G401.6 (cell line): Measurements from ENCODE around the gene CACNB2.
A peak's percentile ranks its signal among the peaks of the same experiment; 100 is the strongest.

Experiments used
- FAIRE-seq: peaks from 2 replicates; lab custom pipeline; 2012; peaks lifted over from hg19 to GRCh38; lab: Jason Lieb, UNC

The CACNB2 gene

GRCh38 chr10:18230794-18231193 lies 90.6 kb downstream of the CACNB2 start:
- FAIRE-seq: no peak

GRCh38 chr10:18231480-18231879 lies 91.3 kb downstream of the CACNB2 start:
- FAIRE-seq: no peak

- no peak for FAIRE-seq
These were observed 93.6 kb downstream of the CACNB2 start for GRCh38 chr10:18233775-18234174.

- FAIRE-seq: no peak
These were observed 95.3 kb downstream of the CACNB2 start for GRCh38 chr10:18235477-18235876.

- no peak for FAIRE-seq
These were observed 96.5 kb downstream of the CACNB2 start for GRCh38 chr10:18236756-18237155.

GRCh38 chr10:18238870-18239485 lies 98.8 kb downstream of the CACNB2 start:
- peak; percentile 90 for FAIRE-seq

- FAIRE-seq: no peak
These were observed 100.1 kb downstream of the CACNB2 start for GRCh38 chr10:18240185-18240882.

GRCh38 chr10:18246967-18247366 lies 106.7 kb downstream of the CACNB2 start:
- FAIRE-seq: no peak

- FAIRE-seq: no peak
These were observed 111.9 kb downstream of the CACNB2 start for GRCh38 chr10:18252086-18252485.

- FAIRE-seq: no peak
These were observed 113.9 kb downstream of the CACNB2 start for GRCh38 chr10:18254086-18254485.

GRCh38 chr10:18254692-18255091 lies 114.5 kb downstream of the CACNB2 start:
- no peak for FAIRE-seq

GRCh38 chr10:18260310-18260922 lies 120.2 kb downstream of the CACNB2 start:
- no peak for FAIRE-seq

- FAIRE-seq: no peak
These were observed 120.9 kb downstream of the CACNB2 start for GRCh38 chr10:18261063-18261610.

- no peak for FAIRE-seq
These were observed 121.6 kb downstream of the CACNB2 start for GRCh38 chr10:18261768-18262231.

- FAIRE-seq: no peak
These were observed 124.3 kb downstream of the CACNB2 start for GRCh38 chr10:18264466-18265050.

- no peak for FAIRE-seq
These were observed 127.8 kb downstream of the CACNB2 start for GRCh38 chr10:18268005-18268404.

GRCh38 chr10:18271491-18271890 lies 131.3 kb downstream of the CACNB2 start:
- FAIRE-seq: no peak

- FAIRE-seq: no peak
These were observed 132.8 kb downstream of the CACNB2 start for GRCh38 chr10:18273039-18273438.

- no peak for FAIRE-seq
These were observed 138.0 kb downstream of the CACNB2 start for GRCh38 chr10:18278181-18278580.

- no peak for FAIRE-seq
These were observed 138.9 kb downstream of the CACNB2 start for GRCh38 chr10:18279173-18279572.

- no peak for FAIRE-seq
These were observed 141.9 kb downstream of the CACNB2 start for GRCh38 chr10:18282094-18282493.

- no peak for FAIRE-seq
These were observed 150.6 kb downstream of the CACNB2 start for GRCh38 chr10:18290651-18291313.
